ENCODE results near the gene GPC5. TPM values are rescaled to one million over a fixed set of nuclear protein-coding genes. Genes with fewer than 3 reads are reported as not detected.

GPC5 gene
- total and polyA plus RNA-seq, 10 donors = 0.04 to 0.83 (median 0.26) TPM; not detected in 3

- Histone ChIP-seq H3K9me3 (peaks cover 0 to 6% (median 0%) of the 10 kb centered on the region in 8 donors), H3K27ac (no peak overlapping the region), H3K4me1 (no peaks in the 10 kb centered on the region), H3K27me3 (replicated peaks in 1 of 7) (no peaks in the 10 kb centered on the region), H3K4me3 (no peak overlapping the region), H3K36me3 (no peaks in the 10 kb centered on the region)
- WGBS, 5 donors = 67 to 92% (median 81%) methylated on average over 2 of the region's 2 CpGs
- TF ChIP-seq POLR2AphosphoS5 (IDR thresholded peaks at IDR 0.05) (no peak), CTCF (IDR thresholded peaks at IDR 0.05 in 8 of 11, conservative IDR thresholded peaks at IDR 0.05 in 3 of 11) (no peak), POLR2A (IDR thresholded peaks at IDR 0.05) (no peak)
- intact Hi-C loops (cut with DNase I; ENCODE audit: low total_unique reads) = no loop called here
- no peak for DNase-seq
Measured at GRCh38 chr13:92188574-92188973, 790.2 kb downstream of the GPC5 start.

GRCh38 chr13:92196591-92197256, 798.3 kb downstream of the GPC5 start:
- Histone ChIP-seq H3K27ac (no peak overlapping the region), H3K36me3 (no peaks in the 10 kb centered on the region), H3K27me3 (replicated peaks in 1 of 7) (no peaks in the 10 kb centered on the region), H3K9me3 (no peaks in the 10 kb centered on the region), H3K4me3 (peak overlapping the region in 1 of 8 donors; percentile 18), H3K4me1 (no peaks in the 10 kb centered on the region)
- 71 to 81% (median 77%) methylated on average over 11 of the region's 11 CpGs for WGBS, 5 donors
- TF ChIP-seq POLR2A (IDR thresholded peaks at IDR 0.05) (no peak), CTCF (IDR thresholded peaks at IDR 0.05 in 8 of 11, conservative IDR thresholded peaks at IDR 0.05 in 3 of 11) (no peak), POLR2AphosphoS5 (IDR thresholded peaks at IDR 0.05) (no peak)
- no peak for DNase-seq
- intact Hi-C loops (cut with DNase I; ENCODE audit: low total_unique reads) = no loop called here

GRCh38 chr13:92197669-92198068, 799.2 kb downstream of the GPC5 start:
- no peak for TF ChIP-seq POLR2A (IDR thresholded peaks at IDR 0.05)
- no peak for TF ChIP-seq CTCF (IDR thresholded peaks at IDR 0.05 in 8 of 11, conservative IDR thresholded peaks at IDR 0.05 in 3 of 11)
- TF ChIP-seq POLR2AphosphoS5 (IDR thresholded peaks at IDR 0.05) = no peak
- H3K36me3 ChIP-seq = no peaks in the 10 kb centered on the region
- no peak for DNase-seq
- no peaks in the 10 kb centered on the region for H3K9me3 ChIP-seq
- intact Hi-C loops (cut with DNase I; ENCODE audit: low total_unique reads) = no loop called here
- no peak overlapping the region for H3K27ac ChIP-seq
- H3K4me1 ChIP-seq = no peaks in the 10 kb centered on the region
- H3K27me3 ChIP-seq (replicated peaks in 1 of 7) = no peaks in the 10 kb centered on the region
- 84 to 93% (median 88%) methylated on average over 4 of the region's 4 CpGs for WGBS, 5 donors
- H3K4me3 ChIP-seq = no peak overlapping the region

DNA sequence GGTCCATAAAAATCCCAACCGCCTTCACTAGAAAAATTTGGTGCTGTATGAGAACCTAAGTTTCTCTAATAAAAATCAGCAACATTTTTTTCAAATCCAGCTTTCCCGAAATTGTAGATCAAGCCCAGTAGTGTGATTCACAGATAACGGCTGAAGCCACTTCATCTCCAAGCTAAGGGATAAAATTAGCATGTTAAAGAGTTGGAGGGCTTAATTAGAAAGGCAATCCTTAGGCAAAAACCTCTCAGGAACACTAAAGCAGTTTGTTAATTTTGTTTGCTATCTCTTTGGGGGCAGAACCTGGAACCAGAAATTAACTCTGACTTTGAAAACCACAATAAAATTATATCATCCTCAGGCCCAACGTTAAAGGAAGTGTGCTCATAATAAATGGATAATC, 820.2 kb downstream of the GPC5 start:
- Histone ChIP-seq H3K9me3 (no peaks in the 10 kb centered on the region), H3K27ac (no peak overlapping the region), H3K27me3 (replicated peaks in 1 of 7) (no peaks in the 10 kb centered on the region), H3K4me1 (no peaks in the 10 kb centered on the region), H3K4me3 (no peak overlapping the region), H3K36me3 (no peaks in the 10 kb centered on the region)
- TF ChIP-seq POLR2AphosphoS5 (IDR thresholded peaks at IDR 0.05) (no peak), CTCF (IDR thresholded peaks at IDR 0.05 in 8 of 11, conservative IDR thresholded peaks at IDR 0.05 in 3 of 11) (no peak), POLR2A (IDR thresholded peaks at IDR 0.05) (no peak)
- WGBS, 5 donors = 68 to 83% (median 78%) methylated on average over 4 of the region's 4 CpGs
- intact Hi-C loops (cut with DNase I; ENCODE audit: low total_unique reads) = no loop called here
- DNase-seq = no peak

Data from spleen (tissue), 11 donors.